ENCODE results near the gene TMOD4. TPM values are rescaled to one million over a fixed set of nuclear protein-coding genes. Genes with fewer than 3 reads are reported as not detected.

Gene TMOD4
- total and polyA plus RNA-seq, 2 of the 13 experiments (the other 11 are each of a cell fraction or from before 2014, with no cell fraction given), result 0.66 TPM; not detected in 1

DNA sequence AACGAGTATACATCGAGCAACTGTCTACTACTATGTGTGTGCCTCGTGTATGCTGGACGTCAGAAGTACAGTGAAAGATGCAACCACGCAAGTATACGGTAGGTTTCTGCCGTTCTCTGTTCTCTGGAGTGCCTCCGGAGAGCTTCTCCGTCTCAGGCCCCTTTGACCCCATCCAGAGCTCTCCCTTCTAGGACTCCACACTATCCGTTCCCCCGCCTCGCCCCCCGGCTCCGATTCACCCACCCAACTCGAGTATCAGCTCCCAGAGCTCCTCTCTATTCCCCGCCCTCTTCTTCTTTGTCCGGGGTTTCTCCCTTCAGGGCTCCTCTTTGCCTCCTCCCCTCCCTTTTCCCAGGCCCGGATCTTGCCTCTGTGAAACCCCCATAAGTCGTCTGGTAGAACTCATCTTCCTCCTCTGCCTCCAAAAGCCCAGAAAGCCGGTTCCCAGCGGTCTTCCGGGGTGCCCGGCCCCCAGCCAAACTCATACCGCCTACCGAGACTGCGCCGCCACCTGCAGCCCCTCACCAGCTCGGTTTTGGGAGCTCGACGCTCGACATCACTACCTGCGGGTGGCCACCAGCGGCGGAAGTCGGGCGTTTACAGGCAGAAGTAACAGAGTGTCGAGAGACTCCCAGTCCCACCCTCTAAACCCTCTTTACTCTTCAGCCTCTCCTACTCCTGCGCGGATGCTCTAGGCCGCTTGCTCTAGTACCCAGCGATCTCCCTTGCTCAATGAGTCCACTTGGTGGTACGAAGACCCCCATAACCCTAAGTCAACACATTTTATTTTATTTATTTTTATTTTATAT lies 14.1 kb upstream of the TMOD4 start, which contains the start of gene VPS72 (continued):
- TF ChIP-seq, protein P1, sequence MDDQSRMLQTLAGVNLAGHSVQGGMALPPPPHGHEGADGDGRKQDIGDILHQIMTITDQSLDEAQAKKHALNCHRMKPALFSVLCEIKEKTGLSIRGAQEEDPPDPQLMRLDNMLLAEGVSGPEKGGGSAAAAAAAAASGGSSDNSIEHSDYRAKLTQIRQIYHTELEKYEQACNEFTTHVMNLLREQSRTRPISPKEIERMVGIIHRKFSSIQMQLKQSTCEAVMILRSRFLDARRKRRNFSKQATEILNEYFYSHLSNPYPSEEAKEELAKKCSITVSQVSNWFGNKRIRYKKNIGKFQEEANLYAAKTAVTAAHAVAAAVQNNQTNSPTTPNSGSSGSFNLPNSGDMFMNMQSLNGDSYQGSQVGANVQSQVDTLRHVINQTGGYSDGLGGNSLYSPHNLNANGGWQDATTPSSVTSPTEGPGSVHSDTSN (CRISPR knock-in tag; IDR thresholded peaks at IDR 0.05; ENCODE audit: borderline replicate concordance), result no peak
- TF ChIP-seq, protein P2, sequence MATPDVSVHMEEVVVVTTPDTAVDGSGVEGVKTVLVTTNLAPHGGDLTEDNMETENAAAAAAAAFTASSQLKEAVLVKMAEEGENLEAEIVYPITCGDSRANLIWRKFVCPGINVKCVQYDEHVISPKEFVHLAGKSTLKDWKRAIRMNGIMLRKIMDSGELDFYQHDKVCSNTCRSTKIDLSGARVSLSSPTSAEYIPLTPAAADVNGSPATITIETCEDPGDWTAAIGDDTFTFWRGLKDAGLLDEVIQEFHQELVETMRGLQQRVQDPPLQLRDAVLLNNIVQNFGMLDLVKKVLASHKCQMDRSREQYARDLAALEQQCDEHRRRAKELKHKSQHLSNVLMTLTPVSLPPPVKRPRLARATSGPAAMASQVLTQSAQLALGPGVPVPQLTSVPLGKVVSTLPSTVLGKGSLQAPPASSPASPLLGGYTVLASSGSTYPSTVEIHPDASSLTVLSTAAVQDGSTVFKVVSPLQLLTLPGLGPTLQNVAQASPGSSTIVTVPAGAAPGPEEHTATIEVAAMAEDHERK (CRISPR knock-in tag; IDR thresholded peaks at IDR 0.05; ENCODE audit: low read depth), result peak; percentile 83
- TF ChIP-seq, protein P3, sequence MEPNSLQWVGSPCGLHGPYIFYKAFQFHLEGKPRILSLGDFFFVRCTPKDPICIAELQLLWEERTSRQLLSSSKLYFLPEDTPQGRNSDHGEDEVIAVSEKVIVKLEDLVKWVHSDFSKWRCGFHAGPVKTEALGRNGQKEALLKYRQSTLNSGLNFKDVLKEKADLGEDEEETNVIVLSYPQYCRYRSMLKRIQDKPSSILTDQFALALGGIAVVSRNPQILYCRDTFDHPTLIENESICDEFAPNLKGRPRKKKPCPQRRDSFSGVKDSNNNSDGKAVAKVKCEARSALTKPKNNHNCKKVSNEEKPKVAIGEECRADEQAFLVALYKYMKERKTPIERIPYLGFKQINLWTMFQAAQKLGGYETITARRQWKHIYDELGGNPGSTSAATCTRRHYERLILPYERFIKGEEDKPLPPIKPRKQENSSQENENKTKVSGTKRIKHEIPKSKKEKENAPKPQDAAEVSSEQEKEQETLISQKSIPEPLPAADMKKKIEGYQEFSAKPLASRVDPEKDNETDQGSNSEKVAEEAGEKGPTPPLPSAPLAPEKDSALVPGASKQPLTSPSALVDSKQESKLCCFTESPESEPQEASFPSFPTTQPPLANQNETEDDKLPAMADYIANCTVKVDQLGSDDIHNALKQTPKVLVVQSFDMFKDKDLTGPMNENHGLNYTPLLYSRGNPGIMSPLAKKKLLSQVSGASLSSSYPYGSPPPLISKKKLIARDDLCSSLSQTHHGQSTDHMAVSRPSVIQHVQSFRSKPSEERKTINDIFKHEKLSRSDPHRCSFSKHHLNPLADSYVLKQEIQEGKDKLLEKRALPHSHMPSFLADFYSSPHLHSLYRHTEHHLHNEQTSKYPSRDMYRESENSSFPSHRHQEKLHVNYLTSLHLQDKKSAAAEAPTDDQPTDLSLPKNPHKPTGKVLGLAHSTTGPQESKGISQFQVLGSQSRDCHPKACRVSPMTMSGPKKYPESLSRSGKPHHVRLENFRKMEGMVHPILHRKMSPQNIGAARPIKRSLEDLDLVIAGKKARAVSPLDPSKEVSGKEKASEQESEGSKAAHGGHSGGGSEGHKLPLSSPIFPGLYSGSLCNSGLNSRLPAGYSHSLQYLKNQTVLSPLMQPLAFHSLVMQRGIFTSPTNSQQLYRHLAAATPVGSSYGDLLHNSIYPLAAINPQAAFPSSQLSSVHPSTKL (CRISPR knock-in tag; IDR thresholded peaks at IDR 0.05), result peak; percentile 56; the same call in 1 of the 2 replicates
- TF ChIP-seq ZNF766 (CRISPR knock-in tag; IDR thresholded peaks at IDR 0.05; ENCODE audit: borderline replicate concordance), result peak; percentile 57; the same call in 1 of the 2 replicates
- TF ChIP-seq HOXA5 (CRISPR knock-in tag; IDR thresholded peaks at IDR 0.05), result peak; percentile 78; the same call in 1 of the 2 replicates
- TF ChIP-seq NRL (CRISPR knock-in tag; IDR thresholded peaks at IDR 0.05; ENCODE audit: borderline replicate concordance), result 0 out of 2 replicates have a peak, but pooled peaks have one; percentile 77
- TF ChIP-seq ATF7-NPFF (CRISPR knock-in tag; IDR thresholded peaks at IDR 0.05; ENCODE audit: low read depth), result no peak; the same call in 1 of the 2 replicates
- no peak for TF ChIP-seq MLLT10 (CRISPR knock-in tag; IDR thresholded peaks at IDR 0.05)
- TF ChIP-seq GABPB1 (CRISPR knock-in tag; IDR thresholded peaks at IDR 0.05), result peak; percentile 97
- peak; percentile 74; the same call in 1 of the 2 replicates for TF ChIP-seq ZMYM3 (CRISPR knock-in tag; IDR thresholded peaks at IDR 0.05)
- TF ChIP-seq NFATC3 (CRISPR knock-in tag; IDR thresholded peaks at IDR 0.05), result no peak
- 0 out of 2 replicates have a peak, but pooled peaks have one; percentile 38 for TF ChIP-seq ZSCAN21 (CRISPR knock-in tag; IDR thresholded peaks at IDR 0.05; ENCODE audit: borderline replicate concordance)
- TF ChIP-seq DMAP1 (CRISPR knock-in tag; IDR thresholded peaks at IDR 0.05), result peak; percentile 77; the same call in 1 of the 2 replicates
- TF ChIP-seq EP300 (IDR thresholded peaks at IDR 0.05; ENCODE audit: low read depth in 2 of 2, low read length in 2 of 2), result peak in 1 of 2 experiments; percentile 44; a peak in 1 of 4 replicates
- no peak for TF ChIP-seq EP300 (CRISPR knock-in tag; IDR thresholded peaks at IDR 0.05; ENCODE audit: borderline replicate concordance)
- peak; percentile 47; the same call in 1 of the 2 replicates for TF ChIP-seq DR1 (CRISPR knock-in tag; IDR thresholded peaks at IDR 0.05)
- TF ChIP-seq EEA1 (CRISPR knock-in tag; IDR thresholded peaks at IDR 0.05; ENCODE audit: borderline replicate concordance), result peak; percentile 65; the same call in 1 of the 2 replicates
- 0 out of 2 replicates have a peak, but pooled peaks have one; percentile 44 for TF ChIP-seq ZNF263 (CRISPR knock-in tag; IDR thresholded peaks at IDR 0.05)
- TF ChIP-seq MEIS2 (CRISPR knock-in tag; IDR thresholded peaks at IDR 0.05), result peak; percentile 48; the same call in 1 of the 2 replicates
- TF ChIP-seq ZMYM2 (CRISPR knock-in tag; IDR thresholded peaks at IDR 0.05), result no peak
- TF ChIP-seq ZNF232 (CRISPR knock-in tag; IDR thresholded peaks at IDR 0.05; ENCODE audit: borderline replicate concordance), result peak; percentile 66; the same call in 1 of the 2 replicates
- TF ChIP-seq POLR2AphosphoS2 (IDR thresholded peaks at IDR 0.05; ENCODE audit: low read depth, low read length), result peak; percentile 97
- TF ChIP-seq ZNF12 (CRISPR knock-in tag; IDR thresholded peaks at IDR 0.05), result 0 out of 2 replicates have a peak, but pooled peaks have one; percentile 35
- TF ChIP-seq HDAC2 (CRISPR knock-in tag; IDR thresholded peaks at IDR 0.05), result peak; percentile 75

All from HepG2 (cell line).